Stimulated activated CD4-positive, alpha-beta T cell treated with anti-CD3 and anti-CD28 coated beads, Interleukin-12 subunit alpha, Interleukin-12 subunit beta, amount 100 ng/mL, for 4 hours (primary cell): ENCODE measurements around the gene CFAP54.
"Not testable (repeated sequence)": the region's sequence is repeated elsewhere in the genome, so short reads cannot be mapped to it uniquely, and the experiment has no call there.

Experiments
- DNase-seq: peaks from one replicate; pipeline ENCODE4 v3.0.0-alpha.2; 2020

CFAP54 gene

GRCh38 chr12:96482086-96482485 lies 7.3 kb upstream of the CFAP54 start:
- DNase-seq = no peak

GRCh38 chr12:96483116-96483515 lies 6.3 kb upstream of the CFAP54 start:
- no peak for DNase-seq

- no peak for DNase-seq
Observed at GRCh38 chr12:96486751-96487613, 2.4 kb upstream of the CFAP54 start.

- no peak for DNase-seq
Observed at GRCh38 chr12:96487634-96488033, 1.7 kb upstream of the CFAP54 start.

GRCh38 chr12:96493106-96493505 lies 3.7 kb downstream of the CFAP54 start:
- DNase-seq = no peak

- DNase-seq = not testable (repeated sequence)
Observed at GRCh38 chr12:96494154-96494553, 4.8 kb downstream of the CFAP54 start.

- no peak for DNase-seq
Observed at GRCh38 chr12:96495155-96495554, 5.8 kb downstream of the CFAP54 start.

GRCh38 chr12:96495841-96496545 lies 6.6 kb downstream of the CFAP54 start:
- DNase-seq = no peak

GRCh38 chr12:96496944-96497343 lies 7.6 kb downstream of the CFAP54 start:
- DNase-seq = no peak

GRCh38 chr12:96497855-96498254 lies 8.5 kb downstream of the CFAP54 start:
- no peak for DNase-seq

GRCh38 chr12:96500693-96501092 lies 11.3 kb downstream of the CFAP54 start:
- DNase-seq = no peak

GRCh38 chr12:96501133-96501761 lies 11.9 kb downstream of the CFAP54 start:
- no peak for DNase-seq

- no peak for DNase-seq
Observed at GRCh38 chr12:96501908-96502307, 12.5 kb downstream of the CFAP54 start.

- no peak for DNase-seq
Observed at GRCh38 chr12:96502477-96502876, 13.1 kb downstream of the CFAP54 start.

- no peak for DNase-seq
Observed at GRCh38 chr12:96502949-96503532, 13.7 kb downstream of the CFAP54 start.

- DNase-seq = no peak
Observed at GRCh38 chr12:96503976-96504375, 14.6 kb downstream of the CFAP54 start.

- no peak for DNase-seq
Observed at GRCh38 chr12:96506776-96507175, 17.4 kb downstream of the CFAP54 start.

GRCh38 chr12:96510306-96510764 lies 21.0 kb downstream of the CFAP54 start:
- DNase-seq = no peak

- DNase-seq = no peak
Observed at GRCh38 chr12:96513166-96513565, 23.8 kb downstream of the CFAP54 start.

- DNase-seq = no peak
Observed at GRCh38 chr12:96513681-96514080, 24.3 kb downstream of the CFAP54 start.

GRCh38 chr12:96514328-96514727 lies 25.0 kb downstream of the CFAP54 start:
- no peak for DNase-seq

- DNase-seq = peak; percentile 83
Observed at GRCh38 chr12:96516472-96517430, 27.4 kb downstream of the CFAP54 start.
